T-cell (primary cell): ENCODE measurements around the gene TCAIM. TPM values are rescaled to one million over a fixed set of nuclear protein-coding genes. Genes with fewer than 3 reads are reported as not detected.

ENCODE experiments used
- ATAC-seq, 4 experiments: fragments of 200-7000 bp in 3 of 4; fragments of 150-1000 bp in 1 of 4; cut with Tn5 transposase; replicated peaks in 1 of 4; 1 replicate in 3 of 4; 2 replicates in 1 of 4; pipeline ENCODE4 v1.10.0; 2021; ENCODE audit warnings: moderate library complexity in 3 of 4, mild to moderate bottlenecking in 2 of 4, moderate number of reproducible peaks in 1 of 4
- CTCF ChIA-PET, 2 donors: fragments of 300-600 bp; sonication (Branson Sonifier 250); formaldehyde crosslinking; loops; one replicate each; lab custom pipeline; 2022; ENCODE audit warnings: antibody characterized with exemption in 2 of 2; lab: Charles Lee
- POLR2A ChIA-PET, 2 donors: fragments of 300-600 bp; sonication (Branson Sonifier 250); formaldehyde crosslinking; loops; one replicate each; lab custom pipeline; 2022; ENCODE audit warnings: antibody characterized with exemption in 2 of 2; lab: Charles Lee
- DNase-seq, 35 experiments: peaks; one replicate each; pipeline versions ENCODE4 v3.0.0 to v3.0.0-alpha.2; 2013 to 2023
- H3K27ac ChIP-seq: one replicate; pipeline ENCODE4 v1.5.1; 2013; ENCODE audit warnings: low read length
- H3K27me3 ChIP-seq, 2 experiments: replicated peaks in 1 of 2; 1 replicate in 1 of 2; 2 replicates in 1 of 2; pipeline versions ENCODE4 v1.6.1 to v1.7.0; 2013; ENCODE audit warnings: low read length in 1 of 2, mixed read lengths in 1 of 2; ENCODE audit not compliant: control insufficient read depth in 2 of 2, insufficient read depth in 2 of 2; ENCODE audit errors: extremely low read depth in 1 of 2
- H3K36me3 ChIP-seq, 2 donors: 1 replicate in 1 of 2; 2 replicates in 1 of 2; pipeline versions ENCODE4 v1.6.1 to v1.7.0; 2013; ENCODE audit warnings: low read length in 1 of 2; ENCODE audit not compliant: control insufficient read depth in 2 of 2, insufficient read depth in 1 of 2; ENCODE audit errors: extremely low read depth in 1 of 2
- H3K4me1 ChIP-seq, 2 experiments: 1 replicate in 1 of 2; 2 replicates in 1 of 2; pipeline versions ENCODE4 v1.6.1 to v1.7.0; 2013; ENCODE audit warnings: low read length in 2 of 2, mixed read lengths in 1 of 2; ENCODE audit not compliant: insufficient read depth in 2 of 2, control insufficient read depth in 1 of 2; ENCODE audit errors: extremely low read depth in 1 of 2
- H3K4me3 ChIP-seq, 2 donors: 1 replicate in 1 of 2; 2 replicates in 1 of 2; pipeline versions ENCODE4 v1.5.1 to v1.7.0; 2013; ENCODE audit warnings: mild to moderate bottlenecking in 2 of 2, low read length in 1 of 2, moderate library complexity in 1 of 2; ENCODE audit not compliant: control insufficient read depth in 1 of 2; ENCODE audit errors: extremely low read depth in 1 of 2
- H3K9me3 ChIP-seq: 2 replicates; pipeline ENCODE4 v1.7.0; 2013
- H3K27ac Mint-ChIP-seq, 2 donors: one replicate each; pipeline ENCODE4 v1.8.0; 2020 to 2021; ENCODE audit warnings: mild to moderate bottlenecking in 2 of 2, mixed read lengths in 2 of 2
- H3K27me3 Mint-ChIP-seq, 2 donors: one replicate each; pipeline ENCODE4 v1.8.0; 2021 to 2022; ENCODE audit warnings: mixed read lengths in 2 of 2
- H3K36me3 Mint-ChIP-seq: one replicate; pipeline ENCODE4 v1.8.0; 2021; ENCODE audit warnings: mixed read lengths
- H3K4me1 Mint-ChIP-seq, 3 donors: one replicate each; pipeline ENCODE4 v1.8.0; 2020 to 2022; ENCODE audit warnings: mixed read lengths in 3 of 3, mild to moderate bottlenecking in 1 of 3
- H3K4me3 Mint-ChIP-seq, 3 donors: one replicate each; pipeline ENCODE4 v1.8.0; 2020 to 2022; ENCODE audit warnings: mild to moderate bottlenecking in 3 of 3, mixed read lengths in 3 of 3, moderate library complexity in 3 of 3
- H3K9me3 Mint-ChIP-seq, 3 donors: one replicate each; pipeline ENCODE4 v1.8.0; 2020 to 2022; ENCODE audit warnings: mixed read lengths in 3 of 3
- WGBS: methylation state at CpG from one replicate; pipeline ENCODE4 v1.1.5; 2013; ENCODE audit warnings: missing lambda C conversion rate; ENCODE audit not compliant: insufficient coverage; 5-methylcytosine and 5-hydroxymethylcytosine counted together
- total RNA-seq, 35 experiments: library from RNA in 6 of 35; stranded (reverse) in 6 of 35; fragments of 120-200 nt in 1 of 35; gene quantifications; one replicate each; pipeline versions ENCODE4 v1.2.1 to v1.2.4 and lab custom pipeline; 2013 to 2026

Gene TCAIM
- total RNA-seq, 5 donors from 2014 or later (not counting 1 experiment from before 2014, with no cell fraction given) = 8.4 to 16.5 (median 13.4) TPM

DNA sequence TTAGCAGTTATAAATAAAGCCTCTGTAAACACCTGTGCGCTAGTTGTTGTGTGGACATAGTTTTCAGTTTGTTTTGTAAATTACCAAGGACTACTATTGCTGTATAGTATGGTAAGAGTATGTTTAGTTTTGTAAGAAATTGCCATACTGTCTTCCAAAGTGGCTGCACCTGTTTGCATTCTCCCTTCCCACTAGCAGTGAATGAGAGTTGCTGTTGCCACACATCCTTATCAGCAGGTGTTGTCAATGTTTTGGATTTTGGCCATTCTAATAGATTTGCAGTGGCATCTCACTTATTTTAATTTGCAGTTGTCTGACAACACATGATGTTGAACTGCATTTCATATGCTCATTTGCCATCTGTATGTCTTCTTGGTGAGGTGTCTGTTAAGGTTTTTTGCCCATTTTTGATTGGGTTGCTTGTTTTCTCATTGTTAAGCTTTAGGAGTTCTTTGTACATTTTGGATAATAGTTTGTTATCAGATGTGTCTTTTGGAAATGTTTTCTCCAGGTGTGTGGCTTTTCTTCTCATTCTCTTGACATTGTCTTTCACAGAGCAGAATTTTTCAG is 14.9 kb downstream of the TCAIM start:
- WGBS = no CpG with 5 or more reads among the region's 1 CpG
- ATAC-seq (no peak), DNase-seq (no peak)
- Histone ChIP-seq H3K4me3 (no peak overlapping the region), H3K27me3 (no peaks in the 10 kb centered on the region), H3K4me1 (no peaks in the 10 kb centered on the region), H3K27ac (no peak overlapping the region), H3K9me3 (no peaks in the 10 kb centered on the region), H3K36me3 (peaks cover 4 to 18% of the 10 kb centered on the region in 2 donors)
- Mint-ChIP-seq H3K36me3 (peaks cover 35% of the 10 kb centered on the region), H3K9me3 (no peaks in the 10 kb centered on the region), H3K27ac (no peak overlapping the region), H3K4me3 (no peak overlapping the region), H3K27me3 (no peaks in the 10 kb centered on the region), H3K4me1 (peaks cover 15 to 23% (median 17%) of the 10 kb centered on the region in 3 donors)
- POLR2A ChIA-PET = no interaction called here
- CTCF ChIA-PET = no interaction called here

DNA sequence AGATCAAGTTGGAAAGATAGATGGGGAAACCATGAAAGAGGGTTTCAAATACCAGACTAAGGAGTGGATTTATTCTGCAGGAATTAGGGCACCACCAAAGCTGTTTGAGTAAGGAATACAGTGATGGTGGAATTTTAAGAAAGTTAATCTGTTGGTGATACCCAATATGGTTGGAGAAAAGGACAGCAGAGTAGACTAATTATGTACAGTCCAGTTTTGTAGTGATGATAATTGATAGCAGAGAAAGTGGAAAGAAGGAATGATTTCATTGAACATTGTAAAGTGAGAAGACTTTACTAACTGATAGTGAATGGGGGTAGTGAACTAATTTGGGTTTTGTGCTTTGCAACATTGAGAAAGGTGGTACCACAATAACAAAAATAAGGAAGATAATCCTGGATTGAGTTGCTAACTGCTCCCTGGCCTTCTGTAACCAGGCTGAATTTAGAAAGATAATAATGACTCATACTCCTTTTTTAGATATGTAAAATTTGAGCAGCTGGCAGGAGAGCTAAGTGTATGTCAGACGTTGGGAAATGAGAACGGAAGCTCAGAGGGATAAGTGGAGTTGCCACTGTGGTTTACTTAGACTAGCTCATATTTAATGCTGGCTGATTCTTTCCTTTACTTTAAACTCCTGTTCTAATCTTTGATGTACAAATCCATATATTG is 16.9 kb downstream of the TCAIM start:
- no peak overlapping the region for H3K4me3 ChIP-seq
- CTCF ChIA-PET = interaction anchor here in 1 of 2 donors (1.6 kb wide), 1 partner anchor 18 kb away, joined by 4 read pairs; no protein-coding TSS in a partner anchor
- no peak for DNase-seq
- H3K27me3 ChIP-seq = no peaks in the 10 kb centered on the region
- no CpG with 5 or more reads among the region's 2 CpGs for WGBS
- Mint-ChIP-seq H3K4me3 (no peak overlapping the region), H3K9me3 (no peaks in the 10 kb centered on the region), H3K27me3 (no peaks in the 10 kb centered on the region), H3K4me1 (peaks cover 6 to 17% (median 9%) of the 10 kb centered on the region in 3 donors), H3K27ac (no peak overlapping the region), H3K36me3 (peaks cover 45% of the 10 kb centered on the region)
- H3K36me3 ChIP-seq = peaks cover 4 to 28% of the 10 kb centered on the region in 2 donors
- H3K9me3 ChIP-seq = no peaks in the 10 kb centered on the region
- POLR2A ChIA-PET = no interaction called here
- no peaks in the 10 kb centered on the region for H3K4me1 ChIP-seq
- no peak overlapping the region for H3K27ac ChIP-seq
- no peak for ATAC-seq

DNA sequence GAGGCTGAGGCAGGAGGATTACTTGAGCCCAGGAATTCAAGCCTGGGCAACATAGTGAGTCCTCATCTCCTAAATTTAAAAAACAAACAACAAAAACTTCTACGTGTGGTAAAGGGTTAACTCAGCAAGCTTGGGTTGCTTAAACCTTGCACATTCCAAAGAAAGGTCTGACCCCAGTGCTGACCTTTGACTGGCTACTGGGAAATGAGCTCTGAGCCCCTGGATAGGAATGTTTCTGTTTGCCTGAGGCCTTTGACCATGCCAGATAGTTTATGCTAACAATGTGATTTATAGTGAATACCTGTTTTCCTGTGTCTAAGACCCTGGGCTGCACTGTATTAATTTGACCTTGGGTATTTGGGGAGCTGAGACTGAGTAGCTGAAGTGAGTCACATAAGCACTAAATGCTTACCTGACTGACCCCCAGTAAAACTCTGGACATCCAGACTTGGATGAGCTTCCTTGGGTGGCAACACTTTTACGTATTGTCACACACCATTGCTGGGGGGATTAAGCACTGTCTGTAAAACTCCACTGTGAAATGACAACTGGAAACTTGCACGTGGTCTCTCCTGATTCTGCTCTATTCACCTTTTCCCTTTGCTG is 20.7 kb downstream of the TCAIM start:
- H3K36me3 Mint-ChIP-seq = peaks cover 38% of the 10 kb centered on the region
- no peaks in the 10 kb centered on the region for H3K9me3 Mint-ChIP-seq
- peaks cover 4 to 24% of the 10 kb centered on the region in 2 donors for H3K36me3 ChIP-seq
- ChIA-PET POLR2A (no interaction called here), CTCF (no interaction called here)
- H3K27me3 Mint-ChIP-seq = no peaks in the 10 kb centered on the region
- H3K4me1 Mint-ChIP-seq = peaks cover 0 to 8% (median 0%) of the 10 kb centered on the region in 3 donors
- no peak overlapping the region for H3K4me3 ChIP-seq
- no peak overlapping the region for H3K27ac Mint-ChIP-seq
- H3K27me3 ChIP-seq = no peaks in the 10 kb centered on the region
- ATAC-seq (no peak), DNase-seq (no peak)
- no peak overlapping the region for H3K4me3 Mint-ChIP-seq
- no peaks in the 10 kb centered on the region for H3K4me1 ChIP-seq
- no peaks in the 10 kb centered on the region for H3K9me3 ChIP-seq
- whole genome bisulfite sequencing = 100% methylated on average over 1 of the region's 3 CpGs
- H3K27ac ChIP-seq = no peak overlapping the region

DNA sequence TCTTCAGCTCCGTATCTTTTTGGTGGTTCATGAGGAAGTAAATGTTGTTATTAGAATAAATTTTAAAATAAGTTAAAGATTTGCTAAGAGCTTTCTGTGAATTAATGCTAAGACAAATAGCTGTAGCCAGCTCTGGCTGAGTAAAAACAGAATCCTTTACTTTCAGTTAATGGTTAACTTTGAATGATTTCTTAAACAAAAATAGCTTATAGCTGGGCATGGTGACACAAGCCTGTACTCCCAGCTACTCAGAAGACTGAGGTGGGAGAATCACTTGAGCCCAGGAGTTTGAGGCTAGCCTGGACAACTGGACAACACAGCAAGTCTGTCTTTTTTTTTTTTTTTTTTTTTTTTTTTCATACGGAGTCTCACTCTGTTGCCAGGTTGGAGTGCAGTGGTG is 25.0 kb downstream of the TCAIM start:
- no peaks in the 10 kb centered on the region for H3K9me3 Mint-ChIP-seq
- Histone ChIP-seq H3K27me3 (no peaks in the 10 kb centered on the region), H3K27ac (no peak overlapping the region), H3K4me1 (no peaks in the 10 kb centered on the region), H3K4me3 (no peak overlapping the region), H3K9me3 (no peaks in the 10 kb centered on the region), H3K36me3 (peaks cover 0 to 18% of the 10 kb centered on the region in 2 donors)
- H3K4me1 Mint-ChIP-seq = no peaks in the 10 kb centered on the region
- DNase-seq = no peak
- POLR2A ChIA-PET = interaction anchor here in 1 of 2 donors (0.5 kb wide), 1 partner anchor 22 kb away, joined by 3 read pairs; no protein-coding TSS in a partner anchor
- H3K36me3 Mint-ChIP-seq = peaks cover 38% of the 10 kb centered on the region
- no CpG with 5 or more reads among the region's 2 CpGs for WGBS
- CTCF ChIA-PET = no interaction called here
- no peak for ATAC-seq
- no peak overlapping the region for H3K4me3 Mint-ChIP-seq
- no peaks in the 10 kb centered on the region for H3K27me3 Mint-ChIP-seq
- H3K27ac Mint-ChIP-seq = no peak overlapping the region

DNA sequence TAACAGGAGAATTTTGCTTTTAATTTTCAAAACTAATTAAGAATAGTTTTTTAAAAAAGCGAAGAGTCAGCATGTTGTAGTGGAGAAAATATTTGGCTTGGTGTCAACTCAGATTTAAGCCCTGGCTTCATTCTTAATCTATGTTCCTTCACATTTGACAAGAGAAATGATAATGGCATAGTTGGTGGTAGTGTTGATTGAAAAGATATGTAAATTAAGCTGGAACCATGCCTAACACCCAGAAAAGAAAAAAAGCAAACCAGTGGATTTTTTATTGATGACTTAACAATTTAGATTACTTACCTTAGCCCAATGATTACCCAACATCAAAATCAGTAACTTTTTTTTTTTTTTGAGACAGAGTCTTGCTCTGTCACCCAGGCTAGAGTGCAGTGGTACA is 27.4 kb downstream of the TCAIM start:
- Histone ChIP-seq H3K4me3 (no peak overlapping the region), H3K27ac (no peak overlapping the region), H3K9me3 (no peaks in the 10 kb centered on the region), H3K4me1 (no peaks in the 10 kb centered on the region), H3K27me3 (no peaks in the 10 kb centered on the region), H3K36me3 (peaks cover 0 to 7% of the 10 kb centered on the region in 2 donors)
- Mint-ChIP-seq H3K4me3 (no peak overlapping the region), H3K36me3 (peaks cover 37% of the 10 kb centered on the region), H3K27me3 (no peaks in the 10 kb centered on the region), H3K9me3 (no peaks in the 10 kb centered on the region), H3K4me1 (no peaks in the 10 kb centered on the region), H3K27ac (no peak overlapping the region)
- ChIA-PET CTCF (no interaction called here), POLR2A (no interaction called here)
- no CpG with 5 or more reads among the region's 1 CpG for WGBS
- DNase-seq (no peak), ATAC-seq (no peak)

DNA sequence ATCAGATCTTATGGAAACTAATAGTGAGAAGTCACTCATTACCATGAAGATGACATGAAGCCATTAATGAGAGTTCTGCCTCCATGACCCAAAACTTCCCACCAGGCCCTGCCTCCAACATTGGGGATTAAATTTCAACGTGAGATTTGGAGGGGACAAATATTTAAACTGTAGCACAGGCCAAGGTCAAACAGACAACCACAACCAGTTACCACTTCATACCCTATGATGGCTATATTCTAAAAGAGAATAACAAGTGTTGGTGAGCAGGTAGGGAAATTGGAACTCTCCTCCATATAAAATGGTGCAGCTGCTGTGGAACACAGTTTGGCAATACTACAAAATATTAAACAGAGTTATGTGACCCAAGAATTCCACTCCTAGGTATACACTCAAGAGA is 36.9 kb downstream of the TCAIM start:
- H3K27me3 Mint-ChIP-seq = no peaks in the 10 kb centered on the region

More for the DNA sequence above, 36.9 kb downstream of the TCAIM start:
- Histone ChIP-seq H3K27ac (no peak overlapping the region), H3K4me1 (no peaks in the 10 kb centered on the region), H3K27me3 (no peaks in the 10 kb centered on the region), H3K36me3 (no peaks in the 10 kb centered on the region), H3K4me3 (no peak overlapping the region), H3K9me3 (no peaks in the 10 kb centered on the region)
- POLR2A ChIA-PET = no interaction called here
- H3K9me3 Mint-ChIP-seq = peaks cover 2 to 16% (median 5%) of the 10 kb centered on the region in 3 donors
- CTCF ChIA-PET = no interaction called here
- DNase-seq = no peak
- ATAC-seq = no peak
- WGBS = no CpG with 5 or more reads among the region's 1 CpG
- peaks cover 24% of the 10 kb centered on the region for H3K36me3 Mint-ChIP-seq
- H3K4me3 Mint-ChIP-seq = no peak overlapping the region
- no peak overlapping the region for H3K27ac Mint-ChIP-seq
- H3K4me1 Mint-ChIP-seq = no peaks in the 10 kb centered on the region
